ENCODE data around the gene TBC1D13.
A peak's percentile ranks its signal among the peaks of the same experiment; 100 is the strongest.

The TBC1D13 gene

GRCh38 chr9:128824911-128825310, 37.9 kb downstream of the TBC1D13 start:
- Histone ChIP-seq H2BK5ac (ENCODE audit: low read depth, low read length, poor library complexity, severe bottlenecking) (no peak overlapping the region), H3K4me3 (ENCODE audit: insufficient read depth in 1 of 2, low read depth in 1 of 2, low read length in 2 of 2) (no peak overlapping the region), H3K27ac (ENCODE audit: low read length, poor library complexity, severe bottlenecking) (no peak overlapping the region), H3K36me3 (ENCODE audit: control insufficient read depth in 1 of 2, insufficient read depth in 2 of 2, low read depth in 1 of 2, low read length in 2 of 2) (peaks cover 65 to 69% of the 10 kb centered on the region in 2 experiments), H3K4me1 (ENCODE audit: control insufficient read depth, insufficient read depth, low read depth, low read length) (peaks cover 12% of the 10 kb centered on the region), H3K27me3 (ENCODE audit: control insufficient read depth in 1 of 2, insufficient read depth in 1 of 2, low read length in 2 of 2) (no peaks in the 10 kb centered on the region), H3K79me1 (replicated peaks; ENCODE audit: low read length, poor library complexity, severe bottlenecking) (peaks cover 28% of the 10 kb centered on the region), H3K4me2 (ENCODE audit: low read length, poor library complexity, severe bottlenecking) (no peak overlapping the region), H2AFZ (ENCODE audit: low read depth, low read length) (no peak overlapping the region), H3K23ac (ENCODE audit: low read length in 2 of 2) (no peak overlapping the region), H3K4ac (ENCODE audit: low read depth in 1 of 2, low read length in 2 of 2) (no peak overlapping the region), H3K9me3 (ENCODE audit: control insufficient read depth, low read length) (no peaks in the 10 kb centered on the region), H3K18ac (ENCODE audit: low read depth in 1 of 2, low read length in 2 of 2) (no peak overlapping the region), H2AK5ac (ENCODE audit: low read length, severe bottlenecking) (no peak overlapping the region), H4K8ac (ENCODE audit: low read length) (no peak overlapping the region), H2BK120ac (ENCODE audit: low read depth, low read length) (no peak overlapping the region), H2BK12ac (ENCODE audit: low read length in 2 of 2) (no peak overlapping the region), H2BK15ac (ENCODE audit: low read depth, poor library complexity, severe bottlenecking) (no peak overlapping the region), H3K14ac (ENCODE audit: low read length in 2 of 2) (no peak overlapping the region), H4K91ac (ENCODE audit: low read length) (no peak overlapping the region), H3K9ac (ENCODE audit: low read length) (no peak overlapping the region)
- 93% methylated on average over 7 of the region's 7 CpGs for WGBS
- no peak for DNase-seq

GRCh38 chr9:128825923-128826700, 39.1 kb downstream of the TBC1D13 start:
- no peak overlapping the region for H3K4ac ChIP-seq (ENCODE audit: low read depth in 1 of 2, low read length in 2 of 2)
- no peak overlapping the region for H2BK5ac ChIP-seq (ENCODE audit: low read depth, low read length, poor library complexity, severe bottlenecking)
- no peak overlapping the region for H2AK5ac ChIP-seq (ENCODE audit: low read length, severe bottlenecking)
- no peaks in the 10 kb centered on the region for H3K27me3 ChIP-seq (ENCODE audit: control insufficient read depth in 1 of 2, insufficient read depth in 1 of 2, low read length in 2 of 2)
- H2AFZ ChIP-seq (ENCODE audit: low read depth, low read length) = no peak overlapping the region
- H4K8ac ChIP-seq (ENCODE audit: low read length) = no peak overlapping the region
- no peak overlapping the region for H2BK120ac ChIP-seq (ENCODE audit: low read depth, low read length)
- no peak overlapping the region for H2BK12ac ChIP-seq (ENCODE audit: low read length in 2 of 2)
- no peak overlapping the region for H3K27ac ChIP-seq (ENCODE audit: low read length, poor library complexity, severe bottlenecking)
- H3K36me3 ChIP-seq (ENCODE audit: control insufficient read depth in 1 of 2, insufficient read depth in 2 of 2, low read depth in 1 of 2, low read length in 2 of 2) = peaks cover 64 to 65% of the 10 kb centered on the region in 2 experiments
- H3K79me1 ChIP-seq (replicated peaks; ENCODE audit: low read length, poor library complexity, severe bottlenecking) = peaks cover 28% of the 10 kb centered on the region
- H3K4me2 ChIP-seq (ENCODE audit: low read length, poor library complexity, severe bottlenecking) = no peak overlapping the region
- H2BK15ac ChIP-seq (ENCODE audit: low read depth, poor library complexity, severe bottlenecking) = no peak overlapping the region
- H3K4me1 ChIP-seq (ENCODE audit: control insufficient read depth, insufficient read depth, low read depth, low read length) = peaks cover 10% of the 10 kb centered on the region
- no peak overlapping the region for H3K18ac ChIP-seq (ENCODE audit: low read depth in 1 of 2, low read length in 2 of 2)
- H3K9me3 ChIP-seq (ENCODE audit: control insufficient read depth, low read length) = no peaks in the 10 kb centered on the region
- 97% methylated on average over 22 of the region's 22 CpGs for WGBS
- no peak overlapping the region for H3K14ac ChIP-seq (ENCODE audit: low read length in 2 of 2)
- no peak overlapping the region for H3K23ac ChIP-seq (ENCODE audit: low read length in 2 of 2)
- no peak overlapping the region for H3K9ac ChIP-seq (ENCODE audit: low read length)
- no peak overlapping the region for H4K91ac ChIP-seq (ENCODE audit: low read length)
- no peak for DNase-seq
- no peak overlapping the region for H3K4me3 ChIP-seq (ENCODE audit: insufficient read depth in 1 of 2, low read depth in 1 of 2, low read length in 2 of 2)

GRCh38 chr9:128828267-128828666, 41.2 kb downstream of the TBC1D13 start:
- WGBS = 96% methylated on average over 8 of the region's 8 CpGs
- Histone ChIP-seq H3K9me3 (ENCODE audit: control insufficient read depth, low read length) (no peaks in the 10 kb centered on the region), H4K91ac (ENCODE audit: low read length) (no peak overlapping the region), H3K79me1 (replicated peaks; ENCODE audit: low read length, poor library complexity, severe bottlenecking) (peaks cover 24% of the 10 kb centered on the region), H3K4me2 (ENCODE audit: low read length, poor library complexity, severe bottlenecking) (no peak overlapping the region), H4K8ac (ENCODE audit: low read length) (peak overlapping the region; percentile 47), H2AK5ac (ENCODE audit: low read length, severe bottlenecking) (no peak overlapping the region), H3K4ac (ENCODE audit: low read depth in 1 of 2, low read length in 2 of 2) (no peak overlapping the region), H3K27me3 (ENCODE audit: control insufficient read depth in 1 of 2, insufficient read depth in 1 of 2, low read length in 2 of 2) (no peaks in the 10 kb centered on the region), H2BK15ac (ENCODE audit: low read depth, poor library complexity, severe bottlenecking) (no peak overlapping the region), H3K9ac (ENCODE audit: low read length) (peak overlapping the region; percentile 92), H3K23ac (ENCODE audit: low read length in 2 of 2) (no peak overlapping the region), H3K4me3 (ENCODE audit: insufficient read depth in 1 of 2, low read depth in 1 of 2, low read length in 2 of 2) (peak overlapping the region in 1 of 2 experiments; percentile 93), H2BK5ac (ENCODE audit: low read depth, low read length, poor library complexity, severe bottlenecking) (no peak overlapping the region), H3K36me3 (ENCODE audit: control insufficient read depth in 1 of 2, insufficient read depth in 2 of 2, low read depth in 1 of 2, low read length in 2 of 2) (peaks cover 46 to 53% of the 10 kb centered on the region in 2 experiments), H2AFZ (ENCODE audit: low read depth, low read length) (no peak overlapping the region), H3K18ac (ENCODE audit: low read depth in 1 of 2, low read length in 2 of 2) (no peak overlapping the region), H3K4me1 (ENCODE audit: control insufficient read depth, insufficient read depth, low read depth, low read length) (peaks cover 10% of the 10 kb centered on the region), H2BK120ac (ENCODE audit: low read depth, low read length) (no peak overlapping the region), H3K27ac (ENCODE audit: low read length, poor library complexity, severe bottlenecking) (no peak overlapping the region), H3K14ac (ENCODE audit: low read length in 2 of 2) (no peak overlapping the region), H2BK12ac (ENCODE audit: low read length in 2 of 2) (no peak overlapping the region)
- no peak for DNase-seq

GRCh38 chr9:128828719-128829452, 41.8 kb downstream of the TBC1D13 start:
- peak overlapping the region; percentile 76 for H2BK120ac ChIP-seq (ENCODE audit: low read depth, low read length)
- peak overlapping the region; percentile 47 for H2BK5ac ChIP-seq (ENCODE audit: low read depth, low read length, poor library complexity, severe bottlenecking)
- DNase-seq = peak; percentile 25
- peak overlapping the region; percentile 47 for H4K8ac ChIP-seq (ENCODE audit: low read length)
- peaks cover 46 to 52% of the 10 kb centered on the region in 2 experiments for H3K36me3 ChIP-seq (ENCODE audit: control insufficient read depth in 1 of 2, insufficient read depth in 2 of 2, low read depth in 1 of 2, low read length in 2 of 2)
- H3K18ac ChIP-seq (ENCODE audit: low read depth in 1 of 2, low read length in 2 of 2) = peak overlapping the region; percentile 45 to 96
- no peak overlapping the region for H4K91ac ChIP-seq (ENCODE audit: low read length)
- H2AFZ ChIP-seq (ENCODE audit: low read depth, low read length) = peak overlapping the region; percentile 57
- H3K9me3 ChIP-seq (ENCODE audit: control insufficient read depth, low read length) = no peaks in the 10 kb centered on the region
- H3K27ac ChIP-seq (ENCODE audit: low read length, poor library complexity, severe bottlenecking) = peak overlapping the region; percentile 37
- H2AK5ac ChIP-seq (ENCODE audit: low read length, severe bottlenecking) = no peak overlapping the region
- peaks cover 10% of the 10 kb centered on the region for H3K4me1 ChIP-seq (ENCODE audit: control insufficient read depth, insufficient read depth, low read depth, low read length)
- 36% methylated on average over 17 of the region's 18 CpGs for WGBS
- H3K79me1 ChIP-seq (replicated peaks; ENCODE audit: low read length, poor library complexity, severe bottlenecking) = peaks cover 20% of the 10 kb centered on the region
- no peaks in the 10 kb centered on the region for H3K27me3 ChIP-seq (ENCODE audit: control insufficient read depth in 1 of 2, insufficient read depth in 1 of 2, low read length in 2 of 2)
- H3K9ac ChIP-seq (ENCODE audit: low read length) = peak overlapping the region; percentile 92
- H2BK12ac ChIP-seq (ENCODE audit: low read length in 2 of 2) = no peak overlapping the region
- peak overlapping the region in 1 of 2 experiments; percentile 91 for H3K14ac ChIP-seq (ENCODE audit: low read length in 2 of 2)
- peak overlapping the region in 1 of 2 experiments; percentile 94 for H3K23ac ChIP-seq (ENCODE audit: low read length in 2 of 2)
- H3K4me3 ChIP-seq (ENCODE audit: insufficient read depth in 1 of 2, low read depth in 1 of 2, low read length in 2 of 2) = peak overlapping the region; percentile 92 to 93
- H3K4ac ChIP-seq (ENCODE audit: low read depth in 1 of 2, low read length in 2 of 2) = peak overlapping the region; percentile 71 to 85
- peak overlapping the region; percentile 97 for H3K4me2 ChIP-seq (ENCODE audit: low read length, poor library complexity, severe bottlenecking)
- no peak overlapping the region for H2BK15ac ChIP-seq (ENCODE audit: low read depth, poor library complexity, severe bottlenecking)
